Left kidney (tissue), 2 donors: ENCODE results near the gene NR1H2. TPM values are rescaled to one million over a fixed set of nuclear protein-coding genes. Genes with fewer than 3 reads are reported as not detected.
"Not testable (repeated sequence)": the region's sequence is repeated elsewhere in the genome, so short reads cannot be mapped to it uniquely, and the experiment has no call there.

Source experiments
- DNase-seq: peaks from one replicate; pipeline ENCODE4 v3.0.0-alpha.2; 2013
- polyA plus RNA-seq: library from polyadenylated mRNA; unstranded; fragments of 120-200 nt; gene quantifications from one replicate; pipeline ENCODE4 v1.2.1, GENCODE V29; 2013; ENCODE audit not compliant: insufficient read length

The NR1H2 gene
- polyA plus RNA-seq, 1 donor: 32.1 TPM

DNA sequence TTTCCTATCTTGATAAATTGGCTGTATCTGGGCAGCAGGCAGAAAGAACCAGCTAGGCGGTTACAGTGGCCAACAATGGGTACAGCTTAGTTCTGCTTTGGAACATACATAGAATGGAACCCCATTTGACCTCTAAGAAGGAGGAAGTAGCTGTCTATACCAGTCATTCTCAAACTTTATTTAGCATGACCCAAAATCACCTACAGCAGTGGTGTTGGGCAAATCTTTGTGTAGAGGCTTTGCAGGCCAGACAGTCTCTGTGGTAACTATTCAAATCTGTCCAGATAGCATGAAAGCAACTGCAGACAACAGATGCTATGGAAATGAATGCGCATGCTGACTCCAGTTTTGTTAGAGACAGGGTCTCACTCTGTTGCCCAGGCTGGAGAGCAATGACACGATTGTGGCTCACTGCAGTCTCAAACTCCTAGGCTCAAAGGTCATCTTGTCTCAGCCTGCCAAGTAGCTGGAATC, 35.1 kb upstream of the NR1H2 start:
- DNase-seq: no peak

- DNase-seq: no peak
Measured at GRCh38 chr19:50344661-50345318, 31.5 kb upstream of the NR1H2 start.

DNA sequence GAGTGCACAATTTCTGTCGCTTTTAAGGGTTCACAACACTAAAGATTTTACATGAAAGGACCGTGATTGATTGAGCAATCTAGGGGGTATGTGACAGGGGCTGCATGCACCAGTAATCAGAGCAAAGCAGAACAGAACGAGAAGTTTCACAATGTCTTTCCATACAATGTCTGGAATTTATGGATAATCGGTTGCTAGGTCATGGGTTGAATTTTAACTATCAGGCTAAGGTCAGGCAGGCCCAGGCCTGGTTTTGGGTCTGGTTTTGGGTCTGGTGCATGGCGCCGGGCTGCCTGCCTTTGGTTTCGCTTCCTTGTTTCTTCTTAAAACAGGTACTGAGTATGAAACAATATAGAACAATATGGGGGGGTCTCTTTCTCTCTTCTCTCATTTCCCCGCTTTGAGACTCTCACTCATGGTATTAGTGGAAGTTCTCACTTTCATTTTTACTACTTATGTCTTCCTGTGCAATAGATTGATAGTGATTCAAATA, 29.1 kb upstream of the NR1H2 start:
- not testable (repeated sequence) for DNase-seq

DNA sequence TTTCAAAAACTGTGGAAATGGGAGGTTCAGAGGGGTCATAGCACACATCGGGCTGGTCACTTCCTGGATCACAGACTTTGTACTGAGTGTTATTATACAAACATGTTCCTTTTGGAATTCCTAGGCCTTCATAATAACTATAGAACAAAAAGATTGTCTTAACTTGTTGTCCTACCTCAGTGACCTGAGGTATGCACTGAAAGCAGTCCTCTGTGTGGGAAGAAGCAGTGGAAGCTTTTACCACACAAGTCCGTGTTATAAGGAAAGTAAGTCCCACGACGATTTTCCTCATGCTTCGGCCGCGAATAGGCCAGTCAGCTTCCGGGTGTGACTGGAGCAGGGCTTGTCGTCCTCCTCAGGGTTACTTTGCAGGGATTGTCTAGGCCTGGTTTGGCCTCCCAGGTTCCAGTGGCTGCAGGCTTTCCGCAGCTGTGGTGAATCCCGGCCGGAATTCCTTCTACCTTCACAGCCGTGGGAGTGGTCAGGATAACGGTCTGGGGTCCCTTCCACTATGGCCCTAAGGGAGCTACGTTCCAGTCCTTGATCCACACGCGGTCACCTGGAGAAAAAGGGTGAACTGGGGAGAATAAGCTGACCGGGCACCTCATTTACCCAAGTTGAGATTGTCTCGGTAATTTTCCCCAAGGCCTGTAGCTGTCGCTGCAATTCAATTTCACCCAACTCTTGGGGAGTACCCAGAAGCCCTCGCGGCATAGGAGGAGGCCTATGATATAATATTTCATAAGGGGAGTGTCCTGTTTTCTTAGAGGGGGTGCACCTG, 26.8 kb upstream of the NR1H2 start:
- DNase-seq: no peak

DNA sequence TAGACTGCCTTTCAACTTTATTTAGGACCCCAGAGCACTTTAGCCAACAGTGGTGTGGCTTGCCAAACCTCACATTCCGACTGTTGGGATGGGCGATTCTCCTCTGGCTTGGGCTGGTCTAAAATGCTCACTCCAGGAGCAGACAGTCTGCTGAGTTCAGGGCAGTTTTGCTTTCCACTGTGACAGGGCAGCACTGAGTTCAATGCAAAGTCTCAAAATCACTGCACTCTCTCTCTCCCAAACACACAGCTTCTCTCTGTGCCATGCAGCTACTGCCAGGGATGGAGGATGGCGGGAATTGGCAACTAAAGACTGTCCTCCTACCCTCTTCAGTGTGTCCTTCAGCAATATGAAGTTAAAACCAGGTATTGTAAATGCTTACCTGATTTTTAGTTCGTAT, 24.0 kb upstream of the NR1H2 start:
- DNase-seq: no peak

DNA sequence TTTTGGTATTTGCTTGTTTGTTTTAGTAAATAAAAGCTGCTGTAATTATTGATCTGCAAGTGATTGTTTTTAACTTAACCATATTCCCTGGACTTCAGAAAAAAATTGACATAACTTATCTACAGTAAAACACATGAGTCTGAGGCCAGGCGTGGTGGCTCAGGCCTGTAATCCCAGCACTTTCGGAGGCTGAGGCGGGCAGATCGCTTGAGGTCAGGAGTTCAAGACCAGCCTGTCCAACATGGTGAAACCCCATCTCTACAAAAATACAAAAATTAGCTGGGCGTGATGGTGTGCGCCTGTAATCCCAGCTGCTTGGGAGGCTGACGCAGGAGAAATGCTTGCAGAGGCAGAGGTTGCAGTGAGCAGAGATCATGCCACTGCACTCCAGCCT, 22.8 kb upstream of the NR1H2 start:
- DNase-seq: not testable (repeated sequence)

DNA sequence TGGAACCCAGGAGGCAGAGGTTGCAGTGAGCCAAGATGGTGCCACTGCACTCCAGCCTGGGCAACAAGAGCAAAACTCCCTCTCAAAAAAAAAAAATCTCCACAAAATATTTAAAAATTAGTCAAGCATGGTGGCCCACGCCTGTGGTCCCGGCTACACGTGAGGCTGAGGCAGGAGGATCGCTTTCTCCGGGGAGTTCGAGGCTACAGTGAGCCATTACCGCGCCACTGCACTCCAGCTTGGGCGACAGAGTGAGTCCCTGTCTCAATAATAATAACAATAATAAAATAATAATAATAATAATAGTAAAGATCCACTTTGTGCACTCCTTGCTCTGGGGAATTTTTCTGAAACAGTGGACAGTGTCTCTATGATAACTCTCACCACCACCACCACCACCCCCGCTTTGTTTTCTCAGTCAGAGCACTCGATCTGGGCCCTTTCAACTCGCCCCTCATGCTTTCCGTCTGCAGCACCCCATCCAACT, 19.5 kb upstream of the NR1H2 start:
- no peak for DNase-seq

DNA sequence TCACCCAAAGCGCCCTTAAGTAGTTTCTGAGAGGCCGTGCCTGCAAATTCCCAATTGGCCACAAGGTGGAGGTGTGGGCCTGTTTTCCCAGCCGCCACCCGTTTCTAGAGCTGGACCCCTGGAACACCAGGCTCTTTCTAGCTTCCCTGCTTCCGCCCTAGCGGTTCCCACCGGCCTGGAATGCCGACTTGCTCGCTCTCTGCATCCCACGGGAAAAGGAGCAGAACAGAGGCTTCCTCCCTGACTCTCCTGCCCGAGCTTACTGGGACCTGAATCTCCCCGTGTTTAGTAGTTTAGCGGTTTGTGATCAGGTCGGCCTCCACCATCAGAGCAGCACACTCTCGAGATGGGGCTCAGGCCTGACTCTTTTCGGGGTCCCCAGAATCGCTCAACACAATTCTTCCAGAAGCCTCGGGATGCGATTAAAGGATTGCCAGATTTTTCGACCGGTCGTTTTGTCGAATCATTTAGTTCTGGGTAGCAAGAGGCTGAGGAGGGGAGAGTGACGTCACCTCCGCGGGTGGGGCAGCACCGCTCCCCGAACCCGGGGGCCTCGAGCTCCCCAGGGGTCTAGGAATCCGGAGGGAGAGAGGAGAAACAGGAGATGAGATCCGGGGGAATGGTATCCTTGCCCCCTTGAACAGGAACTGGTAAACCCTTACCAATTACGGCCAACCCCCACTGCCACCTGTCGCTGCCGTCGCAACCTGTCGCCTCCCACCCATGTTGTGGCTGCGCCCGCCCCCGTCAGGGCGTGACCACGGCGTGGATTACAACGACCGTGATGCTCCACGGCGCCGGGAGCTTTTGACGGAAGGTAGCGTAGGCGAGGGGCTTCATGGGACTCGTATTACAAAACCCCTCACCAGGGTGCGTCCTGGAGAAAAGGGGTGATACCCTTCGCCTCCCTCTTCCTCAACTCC, 18.8 kb upstream of the NR1H2 start:
- DNase-seq: peak; percentile 70

DNA sequence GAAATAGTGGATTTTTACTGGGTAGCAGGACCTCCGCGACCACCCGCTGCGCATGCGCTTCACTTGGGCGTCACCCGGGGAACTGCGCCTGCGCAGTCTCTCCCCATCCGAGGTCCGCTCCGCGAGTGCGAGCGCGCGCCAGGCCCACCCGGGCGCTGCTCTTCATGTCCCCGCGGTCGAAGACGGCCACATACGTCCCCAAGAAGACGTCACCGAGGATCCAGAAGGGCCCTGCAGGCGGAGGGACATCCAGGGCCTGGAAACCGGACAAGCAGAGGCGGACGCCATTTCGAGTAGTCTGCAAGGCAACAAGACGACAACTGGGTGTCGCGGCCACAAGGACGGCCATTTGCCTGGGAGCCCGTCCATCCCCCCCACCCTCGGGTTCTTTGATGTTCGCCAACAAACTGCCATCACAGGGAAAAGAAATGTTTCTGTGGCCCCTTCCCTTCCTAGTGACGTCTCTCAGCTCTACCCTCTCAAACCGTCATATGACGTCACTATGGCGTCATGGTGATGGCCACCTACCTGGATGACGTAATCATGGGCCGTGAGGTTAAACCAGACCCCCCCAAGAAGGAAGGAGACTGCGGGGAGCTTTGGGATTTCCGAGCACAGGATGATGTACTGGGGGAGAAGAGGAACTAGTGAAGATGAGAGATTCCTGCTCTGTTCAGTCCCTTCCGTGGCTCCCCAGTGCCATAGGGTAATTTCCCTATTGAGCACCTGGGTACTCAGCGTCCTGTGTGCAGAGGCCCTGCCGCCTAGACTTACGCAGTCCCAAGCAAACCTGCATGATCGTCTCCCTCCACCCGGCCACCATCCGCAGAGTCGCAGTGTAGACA, 17.6 kb upstream of the NR1H2 start:
- peak; percentile 62 for DNase-seq

- DNase-seq: no peak
Measured at GRCh38 chr19:50359328-50359818, 16.9 kb upstream of the NR1H2 start.

GRCh38 chr19:50361290-50362029, 14.8 kb upstream of the NR1H2 start:
- DNase-seq: no peak

DNA sequence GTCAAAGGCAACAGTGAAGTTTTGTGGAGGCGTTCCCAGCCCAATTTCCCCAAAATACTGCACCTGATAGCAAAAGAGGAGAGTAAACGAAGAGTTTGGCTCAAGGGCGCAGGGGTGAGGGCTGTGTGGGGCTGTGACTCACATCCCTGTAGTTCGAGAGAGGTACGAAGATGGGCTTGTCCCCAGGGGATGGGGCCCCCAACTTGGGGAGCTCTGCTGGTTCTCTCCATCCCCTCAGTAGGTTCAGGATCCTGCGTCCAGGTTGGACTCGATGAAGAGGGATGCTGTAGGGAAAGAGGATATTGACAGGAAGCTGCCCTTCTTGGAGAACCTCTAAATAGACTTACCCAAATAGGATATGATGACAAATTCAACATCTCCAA, 14.2 kb upstream of the NR1H2 start:
- DNase-seq: no peak

- no peak for DNase-seq
Measured at GRCh38 chr19:50362656-50363424, 13.4 kb upstream of the NR1H2 start.

GRCh38 chr19:50365434-50366306, 10.6 kb upstream of the NR1H2 start, which contains the start of gene NAPSA:
Gene NAPSA, minus strand, starts transcription at chr19:50365639. Its CDS starts 18 bp downstream, at chr19:50365621.
- no peak for DNase-seq

DNA sequence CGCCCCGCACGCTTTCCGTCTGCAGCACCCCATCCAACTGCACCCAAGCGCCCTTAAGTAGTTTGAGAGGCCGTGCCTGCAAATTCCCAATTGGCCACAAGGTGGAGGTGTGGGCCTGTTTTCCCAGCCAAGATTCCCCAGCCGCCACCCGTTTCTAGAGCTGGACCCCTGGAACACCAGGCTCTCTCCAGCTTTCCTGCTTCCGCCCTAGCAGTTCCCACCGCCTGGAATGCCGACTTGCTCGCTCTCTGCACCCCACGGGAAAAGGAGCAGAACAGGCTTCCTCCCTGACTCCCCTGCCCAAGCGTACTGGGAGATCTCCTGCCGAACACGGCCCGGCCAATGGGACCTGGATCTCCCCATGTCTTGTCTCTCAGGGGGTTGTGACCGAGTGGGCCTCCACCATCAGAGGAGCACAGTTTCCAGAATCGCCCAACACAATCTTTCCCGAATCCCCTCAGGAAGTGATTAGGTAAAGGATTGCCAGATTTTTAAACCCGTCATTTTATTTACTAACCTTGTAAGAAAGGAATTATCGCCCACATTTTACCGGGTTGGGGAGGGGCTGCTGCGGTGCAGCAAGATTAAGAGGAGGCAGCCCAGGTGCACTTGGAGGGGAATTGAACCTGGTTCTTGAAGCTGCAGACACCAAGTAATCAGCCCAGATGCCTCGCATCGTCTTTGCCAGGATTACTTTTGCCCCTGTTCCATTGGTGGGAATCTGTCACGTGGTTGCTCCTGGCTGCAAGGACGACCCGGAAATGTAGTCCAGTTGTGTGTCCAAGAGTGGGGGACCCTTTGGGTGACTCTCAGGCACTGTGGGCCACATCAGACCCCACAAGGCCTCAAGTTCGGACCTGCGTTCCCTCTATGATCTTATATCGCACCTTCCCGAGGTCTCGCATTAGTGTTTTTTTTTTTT, 7.3 kb upstream of the NR1H2 start:
- DNase-seq: peak; percentile 82

DNA sequence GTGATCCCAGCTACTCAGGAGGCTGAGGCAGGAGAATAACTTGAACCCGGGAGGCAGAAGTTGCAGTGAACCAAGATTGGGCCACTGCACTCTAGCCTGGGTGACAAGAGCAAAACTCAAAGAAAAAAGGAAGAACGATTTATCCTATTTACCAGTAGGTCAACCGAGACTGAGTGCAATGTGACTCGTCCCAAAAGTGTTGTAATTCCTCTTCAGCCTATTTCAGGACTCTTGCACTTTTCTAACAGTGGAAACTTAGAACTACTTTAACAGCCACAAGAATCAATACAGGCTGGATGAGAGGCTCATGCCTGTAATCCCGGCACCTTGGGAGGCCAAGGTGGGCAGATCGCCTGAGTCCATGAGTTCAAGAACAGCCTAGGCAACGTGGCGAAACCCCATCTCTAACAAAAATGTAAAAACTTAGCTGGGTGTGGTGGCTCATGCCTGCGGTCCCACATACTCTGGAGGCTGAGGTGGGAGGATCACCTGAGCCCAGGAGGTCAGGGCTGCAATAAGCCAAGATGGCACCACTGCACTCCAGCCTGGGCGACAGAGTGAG, 4.3 kb upstream of the NR1H2 start:
- no peak for DNase-seq

DNA sequence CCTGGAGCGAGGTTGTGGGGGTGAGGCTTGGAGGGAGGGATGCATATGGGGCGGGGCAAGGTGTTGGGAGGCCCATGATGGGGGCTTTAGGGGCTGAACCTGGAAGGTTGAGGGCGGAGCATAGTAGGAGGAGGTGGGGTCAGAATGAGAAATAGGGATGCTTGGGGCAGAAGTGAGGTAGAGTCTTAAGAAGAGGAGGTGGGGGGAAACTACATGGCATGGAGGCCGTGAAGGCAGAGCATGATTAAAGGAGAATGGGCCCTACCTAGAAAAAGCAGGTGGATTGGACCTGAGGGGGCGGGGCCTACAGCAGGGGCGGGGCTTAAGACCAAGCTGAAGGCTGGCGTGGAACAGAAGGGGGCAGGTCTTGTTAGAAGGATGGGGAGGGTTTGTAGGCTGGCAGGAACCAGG, 799 bp downstream of the NR1H2 start:
- DNase-seq: no peak
